ENCODE results near the gene NCOR1. TPM values are rescaled to one million over a fixed set of nuclear protein-coding genes. Genes with fewer than 3 reads are reported as not detected.
"Not testable (repeated sequence)": the region's sequence is repeated elsewhere in the genome, so short reads cannot be mapped to it uniquely, and the experiment has no call there.

Gene NCOR1
- total and polyA plus RNA-seq, 2 of the 13 experiments (the other 11 are each of a cell fraction or from before 2014, with no cell fraction given), result 57.0 to 71.7 TPM

DNA sequence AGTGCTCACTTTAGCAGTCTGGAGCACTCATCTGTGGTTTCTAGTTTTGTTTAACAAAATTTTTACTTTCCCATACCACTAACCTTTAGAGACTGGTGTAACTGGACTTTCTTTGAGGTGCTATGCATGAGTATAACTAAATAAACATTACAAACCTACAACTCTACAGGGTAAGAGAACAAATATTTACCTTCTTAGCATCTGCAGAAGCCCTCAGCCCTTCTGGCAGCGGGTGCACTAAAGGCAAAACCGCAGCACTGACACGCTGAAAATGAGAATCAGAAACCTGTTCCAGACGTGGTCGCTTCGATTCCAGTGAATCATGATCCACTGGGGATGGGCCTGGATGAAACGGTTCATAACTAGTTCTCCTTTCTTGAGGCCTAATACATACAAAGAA, 43.7 kb downstream of the NCOR1 start (continued):
- 0 out of 2 replicates have a peak, but pooled peaks have one; percentile 38 for TF ChIP-seq HMG20A (CRISPR knock-in tag; IDR thresholded peaks at IDR 0.05; ENCODE audit: borderline replicate concordance)
- no peak for TF ChIP-seq ZNF724P (CRISPR knock-in tag; IDR thresholded peaks at IDR 0.05; ENCODE audit: borderline replicate concordance)
- TF ChIP-seq ELF3 (CRISPR knock-in tag; IDR thresholded peaks at IDR 0.05), result 0 out of 2 replicates have a peak, but pooled peaks have one; percentile 25
- TF ChIP-seq ZSCAN31 (CRISPR knock-in tag; IDR thresholded peaks at IDR 0.05; ENCODE audit: low read depth), result no peak
- TF ChIP-seq NFRKB (IDR thresholded peaks at IDR 0.05), result no peak
- peak; percentile 34 for TF ChIP-seq XRCC5 (optimal IDR thresholded peaks at IDR 0.05; ENCODE audit: low read length)
- no peak for TF ChIP-seq ZNF850 (CRISPR knock-in tag; conservative IDR thresholded peaks at IDR 0.05)
- TF ChIP-seq ZNF496 (CRISPR knock-in tag; IDR thresholded peaks at IDR 0.05; ENCODE audit: insufficient replicate concordance), result no peak
- no peak for TF ChIP-seq CBX1 (IDR thresholded peaks at IDR 0.05; ENCODE audit: low read depth)
- no peak for TF ChIP-seq KDM5A (IDR thresholded peaks at IDR 0.05; ENCODE audit: borderline replicate concordance, low read length)
- no peak for TF ChIP-seq MATR3 (CRISPR knock-in tag; IDR thresholded peaks at IDR 0.05)

DNA sequence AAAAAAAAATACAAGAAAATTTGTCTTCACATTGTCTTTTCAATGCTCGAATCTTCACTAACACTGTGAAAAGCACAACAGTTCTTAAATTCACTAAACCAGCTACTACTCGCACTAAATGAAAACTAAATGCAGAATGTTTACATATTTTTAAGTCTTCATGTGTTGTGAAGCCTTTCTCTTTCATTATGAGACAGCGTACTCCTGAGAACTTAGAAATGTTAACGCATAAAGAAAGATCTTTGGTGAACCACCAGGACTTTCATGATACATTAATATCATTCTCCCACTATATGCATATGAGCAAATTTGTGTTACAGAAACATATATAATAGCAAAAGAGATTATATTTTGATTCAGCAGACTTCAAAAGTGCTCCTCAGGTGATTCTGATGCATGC, 48.6 kb downstream of the NCOR1 start:
- WGBS (ENCODE audit: low lambda C conversion rate), result 97% methylated on average over 4 of the region's 4 CpGs
- H3K79me2 ChIP-seq (ENCODE audit: insufficient read depth, low read length); POLR2A ChIA-PET; H3K4me3 ChIP-seq (replicated peaks in 1 of 3; ENCODE audit: insufficient read depth in 1 of 3, low read depth in 2 of 3, low read length in 3 of 3); H4K20me1 ChIP-seq (ENCODE audit: insufficient read depth, low read length); ATAC-seq; H2AFZ ChIP-seq (ENCODE audit: low read length); H3K9ac ChIP-seq (ENCODE audit: insufficient read depth, low read depth, low read length); H3K9me3 ChIP-seq (ENCODE audit: low read length); DNase-seq (ENCODE audit: low spot score); in situ Hi-C loops (cut with HindIII; ENCODE audit: extremely low pct_ligation_motif_present, low pct_unique_long_range_greater_than_20kb); BruUV-seq (replicated peaks); H3K27ac ChIP-seq (ENCODE audit: extremely low read length, insufficient read depth, low read length); H3K27me3 ChIP-seq (ENCODE audit: control insufficient read depth in 1 of 2, insufficient read depth in 2 of 2, low read length in 2 of 2); FAIRE-seq; H3K4me2 ChIP-seq (ENCODE audit: low read depth, low read length); CTCF ChIA-PET (ENCODE audit: low intra/inter-chr PET ratio, low total read pairs); intact Hi-C loops (cut with micrococcal nuclease; ENCODE audit: unreplicated experiment): not testable (repeated sequence)
- peaks cover 0 to 13% of the 10 kb centered on the region in 2 experiments; a peak in 2 of 5 replicates for H3K36me3 ChIP-seq (replicated peaks in 1 of 2; ENCODE audit: control insufficient read depth in 1 of 2, insufficient read depth in 2 of 2, low read length in 2 of 2)
- H3K4me1 ChIP-seq (ENCODE audit: insufficient read depth, low read length), result peaks cover 15% of the 10 kb centered on the region
